Measurements from ENCODE around the gene UBE2D3.
"Not testable (repeated sequence)": the region's sequence is repeated elsewhere in the genome, so short reads cannot be mapped to it uniquely, and the experiment has no call there.

The UBE2D3 gene

GRCh38 chr4:102828497-102828808, 1.1 kb upstream of the UBE2D3 start:
- no peak for DNase-seq

GRCh38 chr4:102827674-102828496, 534 bp upstream of the UBE2D3 start:
- DNase-seq, result peak; percentile 99

DNA sequence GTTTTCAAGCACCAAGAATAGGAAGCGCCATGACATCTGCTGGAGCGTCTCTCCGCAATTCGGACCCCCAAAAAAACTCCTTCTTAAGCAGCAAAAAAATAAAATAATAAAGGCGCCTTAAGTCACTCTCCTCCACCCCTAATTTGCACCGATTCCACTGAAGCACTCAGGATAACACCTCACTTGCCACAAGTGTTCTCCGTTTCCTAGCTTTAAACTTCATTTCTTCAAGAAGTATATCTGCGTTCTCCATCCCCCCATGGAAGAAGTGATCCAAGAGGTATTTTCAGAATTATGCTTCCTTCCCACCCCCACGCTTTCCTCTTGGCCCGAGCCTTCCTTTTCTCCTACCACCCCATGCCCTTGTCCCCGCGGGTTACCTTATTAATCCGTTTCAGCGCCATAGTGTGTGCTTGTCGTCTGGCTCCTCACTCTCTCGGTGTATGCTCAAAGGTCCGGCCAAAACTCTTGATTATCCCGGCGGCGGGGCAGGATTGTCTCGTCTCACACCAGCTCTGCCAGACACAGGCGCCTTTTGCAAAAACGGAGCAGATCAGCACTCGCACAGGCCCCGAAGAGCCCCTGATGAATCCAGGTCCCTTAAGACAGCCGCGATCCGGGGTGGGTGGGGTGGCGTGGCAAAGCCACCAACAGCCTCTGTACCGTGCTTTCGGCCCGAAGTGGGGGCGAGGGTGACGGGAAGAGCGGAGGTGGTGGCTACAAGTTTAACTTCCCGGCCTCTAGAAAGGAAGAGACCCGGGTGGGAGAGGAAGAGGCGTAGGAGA, 1.1 kb downstream of the UBE2D3 start:
- peak; percentile 9 for DNase-seq

DNA sequence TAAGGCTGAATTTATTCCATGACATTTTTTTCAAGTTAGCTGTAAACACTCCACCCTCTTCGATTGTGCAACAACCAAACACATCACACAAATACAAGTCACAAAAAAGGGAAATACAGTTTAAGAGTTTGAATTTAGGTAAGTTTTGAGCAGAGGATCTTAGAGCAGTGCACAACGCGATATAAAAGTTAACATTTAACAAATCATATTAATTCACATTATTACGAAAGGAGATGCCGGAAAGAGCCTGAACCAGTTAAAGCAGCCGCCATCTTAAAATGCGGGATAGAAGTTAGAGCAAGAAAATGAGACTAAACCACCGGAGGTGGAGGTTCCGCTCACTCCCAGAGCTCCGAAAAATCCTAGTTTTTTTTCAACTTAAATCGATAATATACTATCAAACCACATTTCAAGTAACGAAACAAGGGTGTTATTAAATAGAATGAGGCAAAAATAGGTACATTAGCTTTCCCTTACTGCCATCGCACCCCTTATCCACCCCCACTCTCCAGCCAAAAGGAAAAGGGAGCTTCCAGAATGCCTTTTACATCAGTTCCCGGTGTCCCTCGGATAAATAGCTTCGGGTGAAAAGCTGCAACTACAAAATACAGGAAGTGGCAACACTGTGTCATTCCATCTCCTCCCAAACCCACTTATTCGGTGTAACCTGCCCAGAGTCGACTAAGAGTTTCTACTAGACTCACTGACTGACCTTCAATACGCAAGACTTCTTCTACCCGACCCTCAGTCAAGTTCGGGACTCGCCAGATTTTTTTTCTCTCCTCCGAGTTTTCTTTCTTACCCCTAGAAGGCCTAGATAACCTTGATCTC, 1.9 kb downstream of the UBE2D3 start:
- DNase-seq, result peak; percentile 36

- peak; percentile 39 for DNase-seq
Measured at GRCh38 chr4:102824398-102824797, 3.0 kb downstream of the UBE2D3 start.

DNA sequence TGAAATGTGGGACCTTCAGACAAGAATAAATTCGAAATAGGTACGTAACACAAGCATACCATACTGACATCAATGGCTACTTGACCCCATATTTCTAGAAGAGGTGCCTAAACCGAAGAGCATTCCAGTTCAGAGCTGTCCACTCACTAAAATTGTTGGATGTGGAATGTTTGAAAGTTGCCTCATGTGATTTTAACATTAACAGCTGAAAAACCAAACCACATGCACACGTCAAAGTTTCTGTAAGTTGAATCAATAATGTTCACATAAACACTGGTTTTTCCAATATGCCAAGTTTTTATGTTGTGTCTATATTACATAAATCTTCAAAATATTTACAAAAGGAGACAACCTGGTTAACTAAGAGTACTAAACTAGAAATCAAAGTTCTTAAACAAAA, 3.5 kb downstream of the UBE2D3 start:
- no peak for DNase-seq

GRCh38 chr4:102823464-102823863, 3.9 kb downstream of the UBE2D3 start:
- no peak for DNase-seq

GRCh38 chr4:102819588-102820365, 7.6 kb downstream of the UBE2D3 start:
- no peak for DNase-seq

DNA sequence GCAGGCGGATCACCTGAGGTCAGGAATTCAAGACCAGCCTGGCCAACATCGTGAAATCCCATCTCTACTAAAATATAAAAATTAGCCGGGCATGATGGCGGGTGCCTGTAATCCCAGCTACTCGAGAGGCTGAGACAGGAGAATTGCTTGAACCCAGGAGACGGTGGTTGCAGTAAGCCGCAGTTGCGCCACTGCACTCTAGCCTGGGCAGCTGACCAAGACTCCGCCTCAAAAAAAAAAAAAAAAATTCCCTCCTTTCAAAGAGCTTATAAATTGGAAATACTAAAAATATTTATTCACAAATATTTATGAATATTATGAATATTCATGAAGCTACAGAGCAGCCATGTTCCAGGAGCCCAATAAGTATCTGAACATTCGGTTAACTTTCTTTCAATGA, 8.3 kb downstream of the UBE2D3 start:
- DNase-seq, result not testable (repeated sequence)

GRCh38 chr4:102817613-102818268, 9.6 kb downstream of the UBE2D3 start:
- DNase-seq, result no peak

- DNase-seq, result no peak
Measured at GRCh38 chr4:102817021-102817605, 10.2 kb downstream of the UBE2D3 start.

GRCh38 chr4:102815981-102816380, 11.4 kb downstream of the UBE2D3 start:
- DNase-seq, result no peak

GRCh38 chr4:102809691-102810090, 17.7 kb downstream of the UBE2D3 start:
- no peak for DNase-seq

DNA sequence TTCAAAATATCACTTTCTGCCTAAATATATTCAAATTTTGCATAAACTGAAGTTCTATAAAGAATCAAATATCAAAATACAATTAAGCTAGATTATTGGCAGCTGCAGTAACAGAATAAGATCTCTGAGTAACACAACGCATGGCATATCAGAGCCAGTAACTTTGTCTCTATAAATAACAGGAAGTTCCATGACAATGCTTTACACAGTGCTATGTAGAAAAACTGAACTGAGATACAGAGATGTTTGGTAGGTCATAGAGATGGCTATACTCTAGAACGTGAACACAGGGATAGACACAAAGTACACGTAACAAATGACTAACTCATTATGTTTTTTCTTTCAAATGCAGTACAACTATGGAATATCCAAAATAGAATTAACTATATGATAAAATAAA, 18.2 kb downstream of the UBE2D3 start:
- no peak for DNase-seq

GRCh38 chr4:102808009-102808408, 19.3 kb downstream of the UBE2D3 start:
- DNase-seq, result no peak

- no peak for DNase-seq
Measured at GRCh38 chr4:102807345-102807744, 20.0 kb downstream of the UBE2D3 start.

- no peak for DNase-seq
Measured at GRCh38 chr4:102799816-102800215, 27.5 kb downstream of the UBE2D3 start.

- DNase-seq, result no peak
Measured at GRCh38 chr4:102794999-102795398, 32.4 kb downstream of the UBE2D3 start.

- DNase-seq, result no peak
Measured at GRCh38 chr4:102792361-102792936, 34.9 kb downstream of the UBE2D3 start.

DNA sequence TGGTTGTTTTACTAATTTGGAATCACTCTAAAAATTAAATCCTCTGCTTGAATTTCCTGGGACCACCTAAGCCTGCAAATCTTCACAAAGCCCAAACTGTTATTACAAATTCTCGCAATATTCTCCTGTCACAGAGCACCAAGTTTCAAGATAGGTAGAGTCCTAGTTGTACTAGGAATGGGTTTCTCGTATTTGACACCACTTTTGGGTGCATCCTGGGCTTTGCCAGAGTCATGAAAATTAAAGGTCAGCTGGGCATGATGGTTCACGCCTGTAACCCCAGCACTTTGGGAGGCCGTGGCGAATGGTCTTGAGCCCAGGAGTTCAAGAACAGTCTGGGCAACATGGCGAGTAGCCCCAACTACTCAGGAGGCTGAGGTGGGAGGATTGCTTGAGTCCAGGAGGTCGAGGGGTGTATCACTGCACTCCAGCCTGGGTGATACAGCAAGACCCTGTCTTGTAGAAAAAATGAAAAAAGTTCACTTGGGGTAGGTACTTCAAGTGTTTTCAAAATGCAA, 36.0 kb downstream of the UBE2D3 start:
- no peak for DNase-seq

GRCh38 chr4:102789317-102789717, 38.0 kb downstream of the UBE2D3 start:
- no peak for DNase-seq
